Erythroblast (primary cell): ENCODE data around the gene ZSCAN10.

ENCODE experiments used
- GATA1 ChIP-seq: IDR thresholded peaks from 2 replicates; pipeline ENCODE4 v1.6.1; 2011; ENCODE audit warnings: low read depth, mild to moderate bottlenecking, control low read depth, low read length, moderate library complexity
- POLR2A ChIP-seq: IDR thresholded peaks from 2 replicates; pipeline ENCODE4 v1.6.1; 2011; ENCODE audit warnings: mild to moderate bottlenecking, low read length

DNA sequence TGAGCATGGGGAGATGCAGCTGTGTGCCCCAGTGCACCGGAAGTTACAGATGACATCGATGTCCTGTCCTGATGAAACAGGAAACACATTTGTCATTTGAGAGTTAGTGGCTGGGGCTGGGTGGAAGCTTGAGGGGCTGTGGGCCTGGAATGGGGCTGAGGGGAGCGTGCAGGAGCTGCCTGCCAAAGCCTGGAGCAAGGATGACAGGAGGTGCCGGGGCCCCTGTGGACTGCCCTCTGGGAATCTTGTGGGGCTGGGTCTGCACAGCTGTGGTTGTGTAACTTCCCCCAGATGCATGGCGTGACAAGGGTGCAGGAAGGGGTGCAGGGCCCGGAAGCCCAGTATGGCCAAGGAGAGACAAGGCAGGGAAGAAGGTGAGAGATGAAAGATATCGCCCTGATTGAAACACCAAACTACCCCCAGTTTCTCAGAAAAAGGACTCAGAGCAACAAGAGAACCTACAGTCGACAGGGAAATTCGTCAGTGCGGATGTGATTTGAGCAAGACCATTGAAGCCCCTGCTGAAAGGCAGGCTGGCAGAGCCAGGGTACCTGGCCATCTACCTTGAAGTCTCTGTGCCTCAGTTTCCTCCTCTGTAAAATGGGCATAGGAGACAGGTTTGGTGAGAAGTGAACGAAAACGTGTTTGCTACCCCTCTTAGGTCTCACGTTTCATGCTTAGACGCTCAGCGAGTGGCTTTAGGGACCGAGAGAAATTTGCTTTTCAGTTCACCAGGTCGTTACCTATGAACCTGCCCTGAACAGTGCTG lies 43.9 kb downstream of the ZSCAN10 start:
- TF ChIP-seq POLR2A = no peak
- TF ChIP-seq GATA1 = no peak
